HCT116 (cell line): ENCODE measurements around the gene BIN2. TPM values are rescaled to one million over a fixed set of nuclear protein-coding genes. Genes with fewer than 3 reads are reported as not detected.

Source experiments
- ATAC-seq: fragments of 200-7000 bp; cut with Tn5 transposase; 2 replicates; pipeline ENCODE4 v1.9.1; 2020; ENCODE audit warnings: mild to moderate bottlenecking, moderate library complexity
- BruUV-seq: library from RNA; stranded (reverse); fragments of 400-500 nt; replicated peaks from 2 replicates; lab custom pipeline; 2021; lab: Mats Ljungman, UMichigan
- CTCF ChIA-PET: fragments of 300-600 bp; sonication (Branson Sonifier 250); formaldehyde crosslinking; loops from one replicate; lab custom pipeline; 2021; ENCODE audit warnings: antibody characterized with exemption; lab: Charles Lee
- POLR2A ChIA-PET: fragments of 300-600, 350-600 bp; sonication (Branson Sonifier 250); formaldehyde crosslinking; loops from one replicate; lab custom pipeline; 2021; ENCODE audit warnings: antibody characterized with exemption; lab: Charles Lee
- RAD21 ChIA-PET, 2 experiments: fragments of 300-600 bp; sonication (Branson Sonifier 250); formaldehyde crosslinking; loops; one replicate each; lab custom pipeline; 2023; ENCODE audit warnings: low total read pairs in 2 of 2; ENCODE audit not compliant: uncharacterized antibody in 2 of 2, unreplicated experiment in 2 of 2, low non-redundant PET in 1 of 2; lab: Charles Lee
- DNase-seq: peaks from one replicate; pipeline ENCODE4 v3.0.0-alpha.2; 2010; ENCODE audit warnings: low read depth, low spot score
- H2AFZ ChIP-seq: fragments of 200-600 bp; shearing (Covaris generic), sonication (generic); 2 replicates; pipeline ENCODE4 v1.6.1; 2017; ENCODE audit warnings: low read depth, mixed run types, mixed read lengths, antibody characterized with exemption, low read length; ENCODE audit not compliant: poor library complexity, severe bottlenecking
- H3K27ac ChIP-seq: 2 replicates; pipeline ENCODE4 v1.5.1; 2012; ENCODE audit warnings: low read depth, low read length
- H3K27me3 ChIP-seq: fragments of 200-600 bp; sonication (generic); 2 replicates; pipeline ENCODE4 v1.6.1; 2016; ENCODE audit warnings: mixed run types, low read length, mixed read lengths; ENCODE audit not compliant: insufficient read depth
- H3K36me3 ChIP-seq, 2 experiments: fragments of 200-500 bp in 1 of 2; fragments of 200-600 bp in 1 of 2; sonication (Bioruptor generic) in 1 of 2; sonication (generic) in 1 of 2; 2 replicates each; pipeline versions ENCODE4 v1.5.1 to v1.6.1; 2014 to 2016; ENCODE audit warnings: low read length in 2 of 2, inconsistent platforms in 1 of 2, mixed read lengths in 1 of 2, mixed run types in 1 of 2; ENCODE audit not compliant: insufficient read depth in 2 of 2, control insufficient read depth in 1 of 2
- H3K4me1 ChIP-seq, 2 experiments: fragments of 200-600 bp in 1 of 2; sonication (generic) in 1 of 2; 2 replicates each; pipeline versions ENCODE4 v1.5.1 to v1.6.1; 2012 to 2017; ENCODE audit warnings: low read length in 2 of 2, inconsistent platforms in 1 of 2, mild to moderate bottlenecking in 1 of 2, mixed read lengths in 1 of 2, mixed run types in 1 of 2, moderate library complexity in 1 of 2; ENCODE audit not compliant: insufficient read depth in 2 of 2, control insufficient read depth in 1 of 2
- H3K4me2 ChIP-seq: fragments of 200-600 bp; sonication (generic); 2 replicates; pipeline ENCODE4 v1.6.1; 2017; ENCODE audit warnings: mixed run types, low read length, mixed read lengths
- H3K4me3 ChIP-seq, 2 experiments: fragments of 200-600 bp in 1 of 2; sonication (generic) in 1 of 2; replicated peaks in 1 of 2; 2 replicates each; pipeline ENCODE4 v1.5.1; 2011 to 2016; ENCODE audit warnings: low read length in 2 of 2, control low read depth in 1 of 2, low read depth in 1 of 2, mild to moderate bottlenecking in 1 of 2, mixed read lengths in 1 of 2, mixed run types in 1 of 2
- H3K79me2 ChIP-seq: fragments of 200-600 bp; sonication (generic); 2 replicates; pipeline ENCODE4 v1.6.1; 2017; ENCODE audit warnings: mild to moderate bottlenecking, mixed run types, low read length, moderate library complexity, mixed read lengths; ENCODE audit not compliant: insufficient read depth
- H3K9ac ChIP-seq: fragments of 200-600 bp; sonication (generic); 2 replicates; pipeline ENCODE4 v1.6.1; 2016; ENCODE audit warnings: low read length, mixed read lengths
- H3K9me2 ChIP-seq: fragments of 200-600 bp; sonication (generic), shearing (Covaris generic); 2 replicates; pipeline ENCODE4 v1.6.1; 2017; ENCODE audit warnings: mixed run types, mild to moderate bottlenecking, moderate library complexity; ENCODE audit not compliant: insufficient read depth
- H3K9me3 ChIP-seq, 2 experiments: fragments of 200-500 bp in 1 of 2; fragments of 200-600 bp in 1 of 2; sonication (Bioruptor generic) in 1 of 2; sonication (generic) in 1 of 2; 2 replicates each; pipeline ENCODE4 v1.6.1; 2014 to 2017; ENCODE audit warnings: low read length in 2 of 2, mixed read lengths in 2 of 2, inconsistent platforms in 1 of 2, low read depth in 1 of 2, mild to moderate bottlenecking in 1 of 2, mixed run types in 1 of 2, moderate library complexity in 1 of 2; ENCODE audit not compliant: control insufficient read depth in 1 of 2, insufficient read depth in 1 of 2
- H4K20me1 ChIP-seq: fragments of 200-600 bp; sonication (generic), shearing (Covaris generic); 2 replicates; pipeline ENCODE4 v1.6.1; 2017; ENCODE audit warnings: mixed run types, mild to moderate bottlenecking, moderate library complexity; ENCODE audit not compliant: insufficient read depth
- CBX3 ChIP-seq: IDR thresholded peaks from 2 replicates; pipeline ENCODE4 v1.6.1; 2012; ENCODE audit warnings: low read depth
- EGR1 ChIP-seq: IDR thresholded peaks from 2 replicates; pipeline ENCODE4 v1.6.1; 2012; ENCODE audit warnings: low read depth
- EZH2phosphoT487 ChIP-seq: fragments of 200-600 bp; IDR thresholded peaks from 2 replicates; pipeline ENCODE4 v1.6.1; 2018; ENCODE audit warnings: antibody characterized with exemption, borderline replicate concordance
- FOSL1 ChIP-seq: IDR thresholded peaks from 2 replicates; pipeline ENCODE4 v1.6.1; 2012; ENCODE audit warnings: low read depth
- JUND ChIP-seq: IDR thresholded peaks from 2 replicates; pipeline ENCODE4 v1.6.1; 2012
- POLR2A ChIP-seq: IDR thresholded peaks from 2 replicates; pipeline ENCODE4 v1.7.0; 2011; ENCODE audit warnings: borderline replicate concordance; ENCODE audit not compliant: insufficient read depth, insufficient read length; ENCODE audit errors: extremely low read depth
- RAD21 ChIP-seq: IDR thresholded peaks from 2 replicates; pipeline ENCODE4 v1.6.1; 2012; ENCODE audit warnings: low read depth, mild to moderate bottlenecking
- SIN3A ChIP-seq: IDR thresholded peaks from 2 replicates; pipeline ENCODE4 v1.6.1; 2012; ENCODE audit warnings: low read depth
- SP1 ChIP-seq: IDR thresholded peaks from 2 replicates; pipeline ENCODE4 v1.6.1; 2012; ENCODE audit warnings: low read depth
- SRF ChIP-seq: IDR thresholded peaks from 2 replicates; pipeline ENCODE4 v1.6.1; 2012; ENCODE audit warnings: low read depth
- YY1 ChIP-seq: IDR thresholded peaks from 2 replicates; pipeline ENCODE4 v1.6.1; 2011; ENCODE audit warnings: low read length, low read depth, moderate library complexity, mild to moderate bottlenecking; ENCODE audit not compliant: insufficient replicate concordance; ENCODE audit errors: extremely low read depth
- intact Hi-C: fragments of 100-400 bp; cut with micrococcal nuclease; formaldehyde crosslinking; loops from 2 replicates; pipeline ENCODE4 v1.10.0; 2022
- total RNA-seq: library from RNA; stranded (reverse); gene quantifications from one replicate; pipeline ENCODE4 v1.2.1, GENCODE V29; 2021; ENCODE audit not compliant: unreplicated experiment
- TF ChIP-seq, protein P1 (sequence below): IDR thresholded peaks from 2 replicates; pipeline ENCODE4 v1.6.1; 2011; ENCODE audit warnings: mild to moderate bottlenecking, low read length, moderate library complexity; ENCODE audit not compliant: insufficient replicate concordance; ENCODE audit errors: extremely low read depth
- TF ChIP-seq, protein P2 (sequence below): IDR thresholded peaks from 2 replicates; pipeline ENCODE4 v1.6.1; 2012
- TF ChIP-seq, protein P3 (sequence below), 3 experiments: fragments of 200-600 bp in 1 of 3; sonication (generic) in 1 of 3; IDR thresholded peaks in 2 of 3; conservative IDR thresholded peaks in 1 of 3; 2 replicates each; pipeline ENCODE4 v1.5.1; 2012 to 2017; ENCODE audit warnings: low read depth in 2 of 3, low read length in 2 of 3, antibody characterized with exemption in 1 of 3, borderline replicate concordance in 1 of 3, control low read depth in 1 of 3, mild to moderate bottlenecking in 1 of 3, mixed read lengths in 1 of 3, mixed run types in 1 of 3, moderate library complexity in 1 of 3; ENCODE audit not compliant: insufficient read depth in 1 of 3
- TF ChIP-seq, protein P4 (sequence below): IDR thresholded peaks from 2 replicates; pipeline ENCODE4 v1.6.1; 2012

BIN2 gene
- total RNA-seq, 1 experiment from 2014 or later, result 0.22 TPM

DNA sequence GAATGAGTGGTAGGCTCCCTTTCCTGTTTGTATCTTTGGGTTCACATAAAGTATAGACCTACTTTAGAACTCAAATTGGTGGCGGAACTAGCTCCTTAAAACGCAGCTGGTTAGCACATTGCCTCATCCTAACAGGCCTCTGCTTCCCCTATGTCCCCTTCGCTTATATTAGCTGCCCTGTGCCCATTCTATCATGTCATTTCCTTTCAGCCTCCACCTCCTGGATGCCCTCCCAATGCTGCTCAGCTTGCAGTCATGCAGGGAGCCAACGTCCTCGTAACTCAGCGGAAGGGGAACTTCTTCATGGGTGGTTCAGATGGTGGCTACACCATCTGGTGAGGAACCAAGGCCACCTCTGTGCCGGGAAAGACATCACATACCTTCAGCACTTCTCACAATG, 81.9 kb downstream of the BIN2 start (continued):
- TF ChIP-seq, protein P1, sequence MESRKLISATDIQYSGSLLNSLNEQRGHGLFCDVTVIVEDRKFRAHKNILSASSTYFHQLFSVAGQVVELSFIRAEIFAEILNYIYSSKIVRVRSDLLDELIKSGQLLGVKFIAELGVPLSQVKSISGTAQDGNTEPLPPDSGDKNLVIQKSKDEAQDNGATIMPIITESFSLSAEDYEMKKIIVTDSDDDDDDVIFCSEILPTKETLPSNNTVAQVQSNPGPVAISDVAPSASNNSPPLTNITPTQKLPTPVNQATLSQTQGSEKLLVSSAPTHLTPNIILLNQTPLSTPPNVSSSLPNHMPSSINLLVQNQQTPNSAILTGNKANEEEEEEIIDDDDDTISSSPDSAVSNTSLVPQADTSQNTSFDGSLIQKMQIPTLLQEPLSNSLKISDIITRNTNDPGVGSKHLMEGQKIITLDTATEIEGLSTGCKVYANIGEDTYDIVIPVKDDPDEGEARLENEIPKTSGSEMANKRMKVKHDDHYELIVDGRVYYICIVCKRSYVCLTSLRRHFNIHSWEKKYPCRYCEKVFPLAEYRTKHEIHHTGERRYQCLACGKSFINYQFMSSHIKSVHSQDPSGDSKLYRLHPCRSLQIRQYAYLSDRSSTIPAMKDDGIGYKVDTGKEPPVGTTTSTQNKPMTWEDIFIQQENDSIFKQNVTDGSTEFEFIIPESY, result no peak
- TF ChIP-seq CBX3, result no peak
- TF ChIP-seq, protein P2, sequence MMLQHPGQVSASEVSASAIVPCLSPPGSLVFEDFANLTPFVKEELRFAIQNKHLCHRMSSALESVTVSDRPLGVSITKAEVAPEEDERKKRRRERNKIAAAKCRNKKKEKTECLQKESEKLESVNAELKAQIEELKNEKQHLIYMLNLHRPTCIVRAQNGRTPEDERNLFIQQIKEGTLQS, result no peak
- TF ChIP-seq SP1, result no peak
- no peak for TF ChIP-seq RAD21
- TF ChIP-seq JUND, result no peak
- TF ChIP-seq EGR1, result no peak

DNA sequence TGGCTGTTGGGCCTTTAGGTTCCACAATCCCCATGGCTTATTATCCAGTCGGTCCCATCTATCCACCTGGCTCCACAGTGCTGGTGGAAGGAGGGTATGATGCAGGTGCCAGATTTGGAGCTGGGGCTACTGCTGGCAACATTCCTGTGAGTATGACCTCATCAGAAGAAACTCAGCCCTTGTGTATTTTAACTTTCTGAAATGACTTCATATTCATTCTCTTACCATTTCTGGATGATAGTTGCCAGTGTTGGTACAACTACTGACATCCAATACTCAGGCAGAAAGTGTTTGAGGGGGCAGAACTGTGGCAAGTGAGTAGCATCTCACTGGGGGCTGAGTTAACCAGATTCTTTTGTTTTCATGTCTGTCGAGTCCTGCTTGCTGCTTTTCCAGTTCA, 83.0 kb downstream of the BIN2 start:
- Histone ChIP-seq H3K4me3 (no peak overlapping the region), H3K9ac (no peak overlapping the region)
- TF ChIP-seq EZH2phosphoT487 (no peak), POLR2A (no peak), SIN3A (no peak), CBX3 (no peak), EGR1 (no peak), SRF (no peak), YY1 (no peak), RAD21 (no peak), FOSL1 (no peak)
- TF ChIP-seq, protein P3, sequence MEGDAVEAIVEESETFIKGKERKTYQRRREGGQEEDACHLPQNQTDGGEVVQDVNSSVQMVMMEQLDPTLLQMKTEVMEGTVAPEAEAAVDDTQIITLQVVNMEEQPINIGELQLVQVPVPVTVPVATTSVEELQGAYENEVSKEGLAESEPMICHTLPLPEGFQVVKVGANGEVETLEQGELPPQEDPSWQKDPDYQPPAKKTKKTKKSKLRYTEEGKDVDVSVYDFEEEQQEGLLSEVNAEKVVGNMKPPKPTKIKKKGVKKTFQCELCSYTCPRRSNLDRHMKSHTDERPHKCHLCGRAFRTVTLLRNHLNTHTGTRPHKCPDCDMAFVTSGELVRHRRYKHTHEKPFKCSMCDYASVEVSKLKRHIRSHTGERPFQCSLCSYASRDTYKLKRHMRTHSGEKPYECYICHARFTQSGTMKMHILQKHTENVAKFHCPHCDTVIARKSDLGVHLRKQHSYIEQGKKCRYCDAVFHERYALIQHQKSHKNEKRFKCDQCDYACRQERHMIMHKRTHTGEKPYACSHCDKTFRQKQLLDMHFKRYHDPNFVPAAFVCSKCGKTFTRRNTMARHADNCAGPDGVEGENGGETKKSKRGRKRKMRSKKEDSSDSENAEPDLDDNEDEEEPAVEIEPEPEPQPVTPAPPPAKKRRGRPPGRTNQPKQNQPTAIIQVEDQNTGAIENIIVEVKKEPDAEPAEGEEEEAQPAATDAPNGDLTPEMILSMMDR (IDR thresholded peaks at IDR 0.05 in 2 of 3, conservative IDR thresholded peaks at IDR 0.05 in 1 of 3; ENCODE audit: borderline replicate concordance in 1 of 3, insufficient read depth in 1 of 3, low read depth in 2 of 3, low read length in 2 of 3), result no peak
- TF ChIP-seq, protein P2, result no peak
- TF ChIP-seq, protein P4, sequence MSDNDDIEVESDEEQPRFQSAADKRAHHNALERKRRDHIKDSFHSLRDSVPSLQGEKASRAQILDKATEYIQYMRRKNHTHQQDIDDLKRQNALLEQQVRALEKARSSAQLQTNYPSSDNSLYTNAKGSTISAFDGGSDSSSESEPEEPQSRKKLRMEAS, result no peak
- TF ChIP-seq, protein P1, result no peak

More for the DNA sequence above, 83.0 kb downstream of the BIN2 start:
- ATAC-seq, result no peak
- Histone ChIP-seq H3K27ac (no peak overlapping the region), H3K9me2 (no peaks in the 10 kb centered on the region), H3K79me2 (peaks cover 28% of the 10 kb centered on the region), H3K27me3 (no peaks in the 10 kb centered on the region), H3K4me2 (no peak overlapping the region), H4K20me1 (no peaks in the 10 kb centered on the region), H3K9me3 (no peaks in the 10 kb centered on the region), H2AFZ (no peak overlapping the region), H3K36me3 (peaks cover 37 to 40% of the 10 kb centered on the region in 2 experiments), H3K4me1 (peaks cover 12 to 15% of the 10 kb centered on the region in 2 experiments)
- intact Hi-C loops, result no loop called here
- ChIA-PET POLR2A (interaction anchor here (1.3 kb wide), 1 partner anchor 26 kb away, joined by 3 read pairs; no protein-coding TSS in a partner anchor), RAD21 (no interaction called here), CTCF (interaction anchor here (1.1 kb wide), 1 partner anchor 12 kb away, joined by 4 read pairs; no protein-coding TSS in a partner anchor)
- BruUV-seq, result no TSS peak
- DNase-seq, result no peak
